A204.1 (cell line): Measurements from ENCODE around the gene WASHC3.

Source experiments
- FAIRE-seq: peaks from 2 replicates; lab custom pipeline; 2012; peaks lifted over from hg19 to GRCh38; lab: Jason Lieb, UNC

Gene WASHC3

DNA sequence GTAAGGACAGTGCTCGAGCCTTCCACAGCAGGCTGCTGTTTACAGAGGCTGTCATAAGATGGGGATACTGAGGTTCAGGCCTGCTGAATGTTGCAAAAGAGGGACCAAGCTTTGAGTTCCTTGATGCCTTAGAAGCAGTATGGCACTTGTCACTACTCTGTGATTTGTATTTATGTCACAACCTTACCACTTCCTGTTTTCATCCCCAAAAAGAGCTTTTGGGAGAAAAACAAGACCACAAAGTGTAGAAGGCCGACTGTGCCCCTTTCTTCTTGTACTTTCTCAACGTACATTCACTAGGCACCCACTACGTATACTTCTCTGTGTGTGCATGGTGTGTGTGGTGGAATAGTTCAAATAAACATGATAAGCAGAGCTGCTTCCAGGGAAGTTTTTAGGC lies 94.3 kb downstream of the WASHC3 start:
- FAIRE-seq: no peak

DNA sequence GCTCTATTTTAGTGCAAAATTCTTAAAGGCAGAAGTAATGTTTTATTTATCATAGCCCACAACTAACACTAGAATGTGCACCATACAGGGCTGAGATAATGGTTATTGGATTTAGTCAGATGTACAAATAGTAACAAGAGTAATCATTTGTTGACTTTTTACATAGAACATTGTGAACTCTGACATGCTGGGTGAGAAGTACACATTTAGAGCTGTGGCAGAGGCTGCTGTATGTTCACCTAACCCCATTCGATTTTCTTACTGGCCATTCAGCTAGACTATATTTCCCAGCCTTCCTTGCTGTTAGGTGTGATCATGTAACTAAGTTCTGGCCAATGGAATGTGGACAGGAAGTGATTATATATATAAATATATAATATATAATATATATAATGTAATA lies 95.3 kb downstream of the WASHC3 start:
- FAIRE-seq: no peak

DNA sequence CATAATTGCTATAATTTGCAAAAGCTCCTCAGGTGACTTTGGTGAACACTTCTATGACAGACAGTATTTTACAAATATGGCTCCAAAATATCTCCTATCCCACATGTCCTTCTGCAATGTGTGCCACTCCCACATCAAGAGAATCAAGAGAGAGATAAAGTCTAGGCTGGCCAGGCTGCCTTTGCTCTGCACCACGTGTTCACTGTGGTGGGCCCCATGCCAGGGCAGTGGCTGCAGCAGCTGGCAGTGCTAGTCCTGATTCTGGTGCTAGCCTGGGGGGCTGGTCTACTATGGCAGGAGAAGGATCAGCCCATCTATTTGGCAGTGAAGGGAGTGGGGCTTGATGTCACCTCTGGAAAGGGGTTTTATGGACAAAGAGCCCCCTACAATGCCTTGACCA lies 98.1 kb downstream of the WASHC3 start:
- FAIRE-seq: no peak
